Measurements from ENCODE around the gene GUCY1B1. TPM values are rescaled to one million over a fixed set of nuclear protein-coding genes. Genes with fewer than 3 reads are reported as not detected.
"Not testable (repeated sequence)": the region's sequence is repeated elsewhere in the genome, so short reads cannot be mapped to it uniquely, and the experiment has no call there.

The GUCY1B1 gene
- total and polyA plus RNA-seq, 11 donors, result 12.5 to 30.7 (median 18.5) TPM

DNA sequence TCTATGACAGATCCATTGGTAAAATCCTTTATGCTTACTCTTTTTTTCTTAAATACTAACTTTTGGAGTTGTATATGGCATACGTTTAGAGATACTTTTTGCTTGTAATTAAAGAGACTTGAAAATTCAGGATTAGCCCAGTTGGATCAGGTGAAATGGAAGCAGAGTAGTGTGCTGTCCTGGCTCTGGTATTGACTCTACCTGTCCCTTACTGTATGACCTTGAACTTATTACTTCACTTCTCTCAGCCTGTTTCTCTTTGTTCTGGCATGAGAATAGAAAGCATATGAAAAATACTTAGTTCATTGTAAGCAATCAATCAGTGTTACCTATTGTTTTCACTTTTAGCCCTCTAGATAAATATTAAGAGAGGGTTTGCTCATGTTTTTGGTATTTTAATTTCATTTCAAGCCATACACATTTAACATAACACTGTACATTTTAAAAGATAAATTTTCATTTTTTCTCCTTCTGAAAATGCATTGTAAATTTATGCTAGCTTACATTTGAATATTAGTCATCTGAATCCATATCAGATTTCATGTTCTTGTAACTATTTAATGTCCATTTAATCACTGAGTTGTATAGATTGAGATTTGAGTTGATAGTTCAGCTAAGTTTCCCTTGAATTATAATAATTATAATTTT is 35.9 kb downstream of the GUCY1B1 start:
- Histone ChIP-seq H3K27ac (no peak overlapping the region), H3K4me1 (peaks cover 0 to 4% (median under 1%) of the 10 kb centered on the region in 12 donors), H3K36me3 (peaks cover 0 to 95% (median 14%) of the 10 kb centered on the region in 9 donors), H3K9me3 (no peaks in the 10 kb centered on the region), H3K27me3 (no peaks in the 10 kb centered on the region), H3K4me3 (no peak overlapping the region)
- TF ChIP-seq, protein P1, sequence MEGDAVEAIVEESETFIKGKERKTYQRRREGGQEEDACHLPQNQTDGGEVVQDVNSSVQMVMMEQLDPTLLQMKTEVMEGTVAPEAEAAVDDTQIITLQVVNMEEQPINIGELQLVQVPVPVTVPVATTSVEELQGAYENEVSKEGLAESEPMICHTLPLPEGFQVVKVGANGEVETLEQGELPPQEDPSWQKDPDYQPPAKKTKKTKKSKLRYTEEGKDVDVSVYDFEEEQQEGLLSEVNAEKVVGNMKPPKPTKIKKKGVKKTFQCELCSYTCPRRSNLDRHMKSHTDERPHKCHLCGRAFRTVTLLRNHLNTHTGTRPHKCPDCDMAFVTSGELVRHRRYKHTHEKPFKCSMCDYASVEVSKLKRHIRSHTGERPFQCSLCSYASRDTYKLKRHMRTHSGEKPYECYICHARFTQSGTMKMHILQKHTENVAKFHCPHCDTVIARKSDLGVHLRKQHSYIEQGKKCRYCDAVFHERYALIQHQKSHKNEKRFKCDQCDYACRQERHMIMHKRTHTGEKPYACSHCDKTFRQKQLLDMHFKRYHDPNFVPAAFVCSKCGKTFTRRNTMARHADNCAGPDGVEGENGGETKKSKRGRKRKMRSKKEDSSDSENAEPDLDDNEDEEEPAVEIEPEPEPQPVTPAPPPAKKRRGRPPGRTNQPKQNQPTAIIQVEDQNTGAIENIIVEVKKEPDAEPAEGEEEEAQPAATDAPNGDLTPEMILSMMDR (IDR thresholded peaks at IDR 0.05), result no peak
- no peak for TF ChIP-seq POLR2A (IDR thresholded peaks at IDR 0.05)
- intact Hi-C loops (cut with DNase I), result no loop called here
- WGBS, 4 donors, result 81 to 95% (median 91%) methylated on average over 1 of the region's 1 CpG
- DNase-seq (no peak), ATAC-seq (no peak)

DNA sequence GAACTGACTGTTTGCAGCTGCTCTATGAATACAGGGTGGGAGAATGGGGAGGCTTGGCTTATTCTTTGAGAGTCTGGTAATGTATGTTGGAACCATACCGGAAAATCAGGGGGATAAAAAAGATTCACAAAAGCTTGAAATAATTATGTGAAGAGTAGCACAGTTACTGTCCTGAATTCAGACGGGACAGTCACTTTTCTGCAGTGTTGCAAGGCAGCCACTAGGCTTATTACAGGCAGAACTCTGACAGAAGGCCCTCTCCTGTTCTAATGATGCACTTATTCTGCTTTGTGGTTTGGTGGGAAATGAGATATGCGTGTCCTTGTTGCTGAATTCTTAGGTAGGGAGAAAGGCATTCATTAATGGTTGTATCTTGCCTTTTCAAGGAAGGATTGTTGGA is 37.2 kb downstream of the GUCY1B1 start:
- WGBS, 4 donors, result 65 to 70% (median 66%) methylated on average over 3 of the region's 3 CpGs
- Histone ChIP-seq H3K27ac (no peak overlapping the region), H3K27me3 (no peaks in the 10 kb centered on the region), H3K4me1 (no peaks in the 10 kb centered on the region), H3K36me3 (peaks cover 0 to 95% (median 7%) of the 10 kb centered on the region in 9 donors), H3K9me3 (no peaks in the 10 kb centered on the region), H3K4me3 (no peak overlapping the region)
- no peak for ATAC-seq
- DNase-seq, result no peak
- intact Hi-C loops (cut with DNase I), result no loop called here
- TF ChIP-seq, protein P1 (IDR thresholded peaks at IDR 0.05), result peak in 6 of 12 donors; percentile 9 to 34 (median 20)
- no peak for TF ChIP-seq POLR2A (IDR thresholded peaks at IDR 0.05)

DNA sequence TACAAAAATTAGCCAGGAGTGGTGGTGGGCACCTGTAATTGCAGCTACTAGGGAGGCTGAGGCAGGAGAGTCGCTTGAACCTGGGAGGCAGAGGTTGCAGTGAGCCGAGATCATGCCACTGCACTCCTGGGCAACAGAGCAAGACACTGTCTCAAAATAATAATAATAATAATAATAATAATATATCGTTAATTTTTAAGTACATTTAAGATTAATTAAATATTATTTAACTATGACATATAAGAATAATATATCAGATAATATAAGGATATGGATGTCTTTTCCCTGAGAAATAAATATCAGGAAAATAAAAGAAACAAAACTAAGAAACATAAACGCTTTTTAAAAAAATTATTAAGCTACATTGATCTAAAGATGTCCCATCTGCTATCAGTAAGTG is 38.8 kb downstream of the GUCY1B1 start:
- DNase-seq; H3K27ac ChIP-seq; ATAC-seq; H3K9me3 ChIP-seq; intact Hi-C loops (cut with DNase I); H3K4me1 ChIP-seq; H3K4me3 ChIP-seq; H3K27me3 ChIP-seq: not testable (repeated sequence)
- peaks cover 0 to 100% (median 17%) of the 10 kb centered on the region in 9 donors for H3K36me3 ChIP-seq
- 93 to 98% (median 95%) methylated on average over 4 of the region's 4 CpGs for WGBS, 4 donors

DNA sequence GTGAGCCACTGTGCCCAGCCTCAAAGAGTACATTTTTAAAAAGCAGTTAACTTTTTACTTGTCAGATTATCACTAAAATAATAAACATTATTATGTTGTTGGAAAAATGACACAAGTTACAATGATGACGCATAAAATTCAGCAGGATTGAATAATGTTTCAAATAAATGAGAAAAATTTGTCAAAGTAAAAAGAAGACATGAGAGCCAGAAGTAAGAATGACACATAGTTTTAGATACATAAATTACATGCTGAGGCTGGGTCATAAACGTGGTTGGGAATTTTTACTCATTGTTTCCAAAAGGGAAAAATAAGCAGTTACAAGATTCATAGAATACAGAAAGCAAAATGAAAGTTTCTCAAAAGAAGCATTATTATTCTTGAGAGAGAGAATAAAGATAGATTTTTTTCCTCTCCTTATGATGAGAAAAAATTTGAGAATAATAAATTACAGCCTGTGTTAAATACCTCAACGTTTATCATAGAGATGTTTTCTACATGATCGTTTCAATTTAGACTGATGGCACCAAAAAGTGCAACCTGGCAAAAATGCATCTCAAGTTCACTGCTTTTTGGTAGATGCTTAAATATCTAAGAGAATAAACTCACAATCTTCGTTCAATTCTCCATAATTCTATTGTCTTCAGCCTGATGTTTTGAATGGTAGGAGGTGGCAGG is 40.4 kb downstream of the GUCY1B1 start:
- no peak for ATAC-seq
- H3K27me3 ChIP-seq, result no peaks in the 10 kb centered on the region
- no peak for TF ChIP-seq POLR2A (IDR thresholded peaks at IDR 0.05)
- TF ChIP-seq, protein P1 (IDR thresholded peaks at IDR 0.05), result no peak
- intact Hi-C loops (cut with DNase I), result no loop called here
- DNase-seq, result no peak
- 81 to 85% (median 84%) methylated on average over 5 of the region's 5 CpGs for WGBS, 4 donors
- peak overlapping the region in 1 of 12 donors; percentile 26 for H3K27ac ChIP-seq
- H3K9me3 ChIP-seq, result no peaks in the 10 kb centered on the region
- no peaks in the 10 kb centered on the region for H3K4me1 ChIP-seq
- no peak overlapping the region for H3K4me3 ChIP-seq
- peaks cover 0 to 100% (median 23%) of the 10 kb centered on the region in 9 donors for H3K36me3 ChIP-seq

All from heart left ventricle (tissue), 16 donors.